Coronary artery (tissue), 2 donors: ENCODE results near the gene FGD5.

ENCODE experiments used
- DNase-seq: peaks from one replicate; pipeline ENCODE4 v3.0.0-alpha.2; 2017; ENCODE audit warnings: low spot score
- H3K27ac ChIP-seq, 2 donors: fragments of 200-600 bp; sonication (generic); one replicate each; pipeline ENCODE4 v1.5.1; 2016 to 2019
- H3K4me3 ChIP-seq: fragments of 200-600 bp; sonication (generic); 2 replicates; pipeline ENCODE4 v1.5.1; 2016; ENCODE audit warnings: mild to moderate bottlenecking, moderate library complexity
- TF ChIP-seq, protein P1 (sequence below): fragments of 200-600 bp; sonication (generic); IDR thresholded peaks from one replicate; pipeline ENCODE4 v1.5.1; 2019; ENCODE audit warnings: antibody characterized with exemption

FGD5 gene

GRCh38 chr3:14907043-14907966 lies 88.5 kb downstream of the FGD5 start:
- no peak overlapping the region for H3K4me3 ChIP-seq
- TF ChIP-seq, protein P1, sequence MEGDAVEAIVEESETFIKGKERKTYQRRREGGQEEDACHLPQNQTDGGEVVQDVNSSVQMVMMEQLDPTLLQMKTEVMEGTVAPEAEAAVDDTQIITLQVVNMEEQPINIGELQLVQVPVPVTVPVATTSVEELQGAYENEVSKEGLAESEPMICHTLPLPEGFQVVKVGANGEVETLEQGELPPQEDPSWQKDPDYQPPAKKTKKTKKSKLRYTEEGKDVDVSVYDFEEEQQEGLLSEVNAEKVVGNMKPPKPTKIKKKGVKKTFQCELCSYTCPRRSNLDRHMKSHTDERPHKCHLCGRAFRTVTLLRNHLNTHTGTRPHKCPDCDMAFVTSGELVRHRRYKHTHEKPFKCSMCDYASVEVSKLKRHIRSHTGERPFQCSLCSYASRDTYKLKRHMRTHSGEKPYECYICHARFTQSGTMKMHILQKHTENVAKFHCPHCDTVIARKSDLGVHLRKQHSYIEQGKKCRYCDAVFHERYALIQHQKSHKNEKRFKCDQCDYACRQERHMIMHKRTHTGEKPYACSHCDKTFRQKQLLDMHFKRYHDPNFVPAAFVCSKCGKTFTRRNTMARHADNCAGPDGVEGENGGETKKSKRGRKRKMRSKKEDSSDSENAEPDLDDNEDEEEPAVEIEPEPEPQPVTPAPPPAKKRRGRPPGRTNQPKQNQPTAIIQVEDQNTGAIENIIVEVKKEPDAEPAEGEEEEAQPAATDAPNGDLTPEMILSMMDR: no peak
- H3K27ac ChIP-seq: peak overlapping the region in 1 of 2 donors; percentile 2
- DNase-seq: no peak

- TF ChIP-seq, protein P1: no peak
- DNase-seq: no peak
- Histone ChIP-seq H3K27ac (no peak overlapping the region), H3K4me3 (no peak overlapping the region)
Measured at GRCh38 chr3:14909250-14909649, 90.5 kb downstream of the FGD5 start.

- H3K4me3 ChIP-seq: no peak overlapping the region
- no peak for DNase-seq
- no peak overlapping the region for H3K27ac ChIP-seq
- TF ChIP-seq, protein P1: no peak
Measured at GRCh38 chr3:14911651-14912050, 92.9 kb downstream of the FGD5 start.

GRCh38 chr3:14913071-14913925 lies 94.5 kb downstream of the FGD5 start:
- Histone ChIP-seq H3K27ac (no peak overlapping the region), H3K4me3 (no peak overlapping the region)
- peak; percentile 59 for DNase-seq
- TF ChIP-seq, protein P1: no peak

DNA sequence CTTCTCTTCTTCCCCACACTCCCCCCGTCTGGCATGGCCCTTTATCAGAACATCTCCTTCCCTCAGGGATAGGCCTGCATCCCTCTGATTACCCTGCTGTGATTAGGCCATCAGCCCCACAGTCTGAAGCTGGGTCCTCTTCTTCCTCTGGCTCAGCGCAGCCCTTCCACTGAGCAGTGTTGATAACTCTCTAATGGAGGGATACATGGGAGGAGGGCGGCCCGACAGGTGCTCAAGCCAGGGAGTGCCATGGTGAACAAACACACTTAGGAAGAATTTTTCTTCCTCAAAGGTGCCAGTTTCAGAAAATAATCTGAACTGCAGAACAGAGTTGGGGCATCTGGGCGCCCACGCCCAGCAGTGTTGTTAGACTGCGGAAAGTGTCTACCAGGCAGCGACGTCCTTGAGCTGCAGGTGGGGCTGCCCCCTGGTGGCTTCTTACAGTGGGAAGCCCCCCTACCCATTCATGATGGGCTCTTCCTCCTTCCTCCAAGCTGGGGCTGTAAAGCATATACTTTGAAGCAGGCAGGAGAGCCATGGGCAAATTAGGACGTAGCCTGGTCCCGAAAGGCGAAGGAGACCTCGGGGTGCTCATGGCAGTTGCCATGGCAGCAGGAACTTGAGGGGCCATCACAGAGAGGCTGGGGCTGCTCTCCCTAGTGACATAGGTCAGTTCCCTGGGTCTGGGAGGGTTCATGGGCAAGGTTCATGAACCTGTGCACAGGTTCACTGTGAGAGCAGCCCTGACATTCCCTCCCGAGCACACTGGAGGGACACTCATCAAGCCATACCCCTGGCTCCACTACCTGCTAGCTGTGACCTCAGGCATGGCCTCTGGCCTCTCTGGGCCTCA lies 95.4 kb downstream of the FGD5 start:
- Histone ChIP-seq H3K27ac (no peak overlapping the region), H3K4me3 (no peak overlapping the region)
- DNase-seq: no peak
- TF ChIP-seq, protein P1: no peak

GRCh38 chr3:14914779-14915117 lies 96.0 kb downstream of the FGD5 start:
- H3K4me3 ChIP-seq: no peak overlapping the region
- DNase-seq: no peak
- TF ChIP-seq, protein P1: no peak
- H3K27ac ChIP-seq: no peak overlapping the region
